ENCODE data around the gene COL23A1.

COL23A1 gene

GRCh38 chr5:178431063-178431781 lies 159.0 kb downstream of the COL23A1 start:
- no peak for DNase-seq

GRCh38 chr5:178430186-178431062 lies 159.8 kb downstream of the COL23A1 start:
- no peak for DNase-seq

DNA sequence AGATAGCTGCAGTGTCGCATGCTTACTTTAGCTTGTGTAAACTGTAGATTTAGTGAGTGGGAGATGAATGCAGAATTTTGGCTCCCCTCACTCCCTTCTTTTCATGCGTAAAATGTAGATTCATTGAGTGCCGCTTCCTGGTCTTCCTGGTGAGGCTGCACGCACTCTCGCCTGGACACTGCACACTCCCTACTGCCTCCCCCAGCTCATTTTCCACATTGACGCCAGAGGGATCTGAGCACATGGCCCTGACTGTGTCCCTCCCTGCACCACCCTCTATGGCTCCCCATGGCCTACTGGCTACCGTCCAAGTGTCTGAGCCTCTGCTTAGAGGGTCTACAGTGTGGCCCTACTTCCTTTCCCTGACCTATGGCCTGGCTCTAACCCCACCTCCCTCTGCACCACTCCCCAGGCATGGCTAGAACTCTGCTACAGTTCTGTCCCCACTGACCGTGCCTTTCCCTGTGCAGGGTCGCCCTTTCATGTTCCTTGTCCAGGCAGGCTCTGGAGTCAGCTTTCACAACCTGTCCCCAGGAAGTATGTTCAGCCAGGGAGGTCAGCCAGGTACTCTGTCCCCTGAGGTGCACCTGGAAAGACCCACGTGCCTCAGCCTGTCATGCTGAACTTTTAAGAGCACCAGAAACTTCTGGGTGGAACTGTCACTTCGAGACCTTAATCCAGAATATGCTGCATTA lies 160.6 kb downstream of the COL23A1 start:
- no peak for DNase-seq

DNA sequence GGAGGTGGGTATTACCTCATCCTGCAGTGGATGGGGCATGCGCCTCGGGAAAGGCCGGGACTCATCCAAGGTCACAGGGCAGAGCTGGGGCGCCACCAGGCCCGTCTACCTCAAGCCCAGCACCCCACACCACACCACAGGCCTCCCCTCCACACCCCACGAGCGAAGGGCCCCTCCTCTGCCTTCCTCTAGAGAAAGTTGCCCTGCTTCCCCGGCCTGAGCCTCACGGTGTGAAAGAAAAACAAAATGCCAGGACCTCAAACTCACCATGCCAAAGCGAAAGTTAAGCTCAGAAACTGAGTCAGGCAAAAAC lies 161.1 kb downstream of the COL23A1 start:
- no peak for DNase-seq

DNA sequence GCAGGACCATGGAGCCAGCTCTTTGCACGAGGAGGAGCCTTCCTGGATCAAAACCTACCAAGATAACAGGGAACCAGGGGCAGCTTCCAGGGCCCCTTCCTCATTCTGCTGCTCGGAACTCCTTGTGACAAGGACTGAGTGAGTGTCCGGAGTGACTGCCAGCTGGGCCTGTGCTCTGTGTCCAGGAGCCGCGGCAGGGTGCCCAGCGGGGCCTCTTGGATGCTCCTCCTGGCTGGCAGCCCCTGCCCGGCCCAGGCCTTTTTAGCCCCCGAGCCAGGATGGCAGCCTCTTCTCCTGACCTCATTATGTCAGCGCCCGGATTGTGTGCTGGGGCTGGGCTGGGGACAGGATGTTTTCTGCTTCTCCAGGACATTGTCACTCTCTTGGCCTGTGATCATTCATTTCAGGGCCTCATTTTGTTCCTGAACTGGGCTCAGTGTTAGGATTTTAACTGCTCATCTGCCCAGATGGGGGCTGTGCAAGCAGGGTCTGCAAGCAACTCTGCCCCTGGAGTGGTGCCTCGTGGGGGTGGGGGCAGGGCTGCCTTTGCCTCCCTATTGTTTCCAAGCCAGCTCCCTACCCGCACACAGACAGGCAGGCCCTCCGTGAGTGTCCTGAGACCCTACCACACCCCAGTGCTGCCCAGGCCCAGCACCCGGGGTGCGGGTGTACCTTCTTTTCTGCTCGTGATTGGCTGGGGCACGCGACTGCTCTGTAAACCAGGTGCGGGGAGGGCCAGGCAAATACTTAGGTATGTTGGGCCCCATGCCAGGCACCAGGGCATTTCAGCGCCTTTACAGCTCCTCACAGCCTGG lies 161.6 kb downstream of the COL23A1 start:
- DNase-seq = no peak

- no peak for DNase-seq
These were observed 162.5 kb downstream of the COL23A1 start for GRCh38 chr5:178427576-178428197.

DNA sequence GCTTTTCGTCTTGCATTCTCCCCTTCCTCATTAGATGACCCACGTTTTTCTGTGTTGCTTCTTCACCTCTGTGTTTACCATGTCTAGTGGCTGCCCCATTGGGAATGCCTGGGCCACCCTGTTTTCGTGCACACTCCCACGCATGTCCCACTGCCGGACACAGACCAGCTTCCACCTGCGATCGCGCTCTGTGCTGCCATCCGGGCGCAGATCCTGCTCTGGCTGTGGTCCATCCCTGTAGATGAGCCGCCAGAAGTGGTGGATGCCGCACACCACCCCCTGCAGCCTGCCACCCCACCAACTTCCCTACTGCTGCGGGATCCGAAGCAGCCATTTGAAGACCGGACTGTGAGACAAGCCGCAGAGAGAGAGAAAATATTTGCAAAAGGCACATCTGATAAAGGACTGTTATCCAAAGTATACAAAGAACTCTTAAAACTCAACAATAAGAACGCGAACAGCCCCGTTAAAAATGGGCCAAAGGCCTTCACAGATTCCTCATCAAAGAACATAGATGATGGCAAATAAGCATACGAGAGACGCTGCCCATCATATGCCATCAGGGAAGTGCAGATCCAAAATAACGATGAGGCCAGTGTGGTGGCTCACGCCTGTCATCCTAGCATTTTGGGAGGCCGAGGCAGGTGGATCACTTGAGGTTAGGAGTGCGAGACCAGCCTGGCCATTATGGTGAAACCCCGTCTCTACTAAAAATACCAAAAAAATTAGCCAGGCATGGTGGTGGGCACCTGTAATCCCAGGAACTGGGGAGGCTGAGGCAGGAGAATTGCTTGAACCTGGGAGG lies 163.7 kb downstream of the COL23A1 start:
- DNase-seq = no peak

DNA sequence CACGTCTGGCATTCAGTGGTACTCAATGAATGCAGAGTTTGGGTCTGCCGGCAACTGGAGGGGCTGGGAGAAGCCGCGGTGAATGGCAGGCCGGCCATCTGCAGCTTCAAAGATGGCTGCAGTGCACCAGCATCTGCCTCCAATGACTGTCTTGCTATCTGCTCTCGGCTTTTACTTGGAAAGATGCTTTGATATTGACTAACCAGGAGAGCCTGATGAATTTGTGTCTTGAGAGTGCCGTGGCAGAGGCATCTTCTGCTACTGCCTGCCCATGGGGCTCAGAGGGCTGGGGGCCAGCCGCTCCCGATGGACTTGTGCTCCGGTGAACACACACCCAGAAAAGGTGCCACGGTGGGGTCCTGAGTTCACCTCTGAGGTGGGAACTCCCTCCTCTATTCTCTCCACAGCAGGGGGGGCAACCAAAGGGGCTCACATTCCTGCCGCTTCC lies 164.5 kb downstream of the COL23A1 start:
- no peak for DNase-seq

- no peak for DNase-seq
These were observed 165.4 kb downstream of the COL23A1 start for GRCh38 chr5:178424810-178425177.

GRCh38 chr5:178423901-178424809 lies 166.0 kb downstream of the COL23A1 start:
- no peak for DNase-seq

DNA sequence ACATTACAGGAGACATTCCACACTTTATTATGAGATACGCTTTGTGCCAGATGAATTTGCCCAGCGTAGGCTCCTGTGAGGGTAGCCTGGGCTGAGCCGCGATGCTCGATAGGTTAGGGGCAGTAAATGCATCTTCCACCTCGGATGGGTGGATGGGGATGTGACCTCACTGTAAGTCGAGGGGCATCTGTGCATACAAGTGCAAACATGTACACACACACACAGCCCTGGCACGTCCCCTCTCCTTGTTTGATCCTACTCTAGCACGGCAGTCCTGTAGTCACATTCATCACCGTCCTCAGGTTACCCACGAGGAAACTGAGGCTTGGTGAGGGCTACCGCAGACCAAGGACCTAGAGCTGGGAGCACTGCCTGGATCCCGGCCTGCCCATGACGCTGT lies 166.8 kb downstream of the COL23A1 start:
- no peak for DNase-seq

DNA sequence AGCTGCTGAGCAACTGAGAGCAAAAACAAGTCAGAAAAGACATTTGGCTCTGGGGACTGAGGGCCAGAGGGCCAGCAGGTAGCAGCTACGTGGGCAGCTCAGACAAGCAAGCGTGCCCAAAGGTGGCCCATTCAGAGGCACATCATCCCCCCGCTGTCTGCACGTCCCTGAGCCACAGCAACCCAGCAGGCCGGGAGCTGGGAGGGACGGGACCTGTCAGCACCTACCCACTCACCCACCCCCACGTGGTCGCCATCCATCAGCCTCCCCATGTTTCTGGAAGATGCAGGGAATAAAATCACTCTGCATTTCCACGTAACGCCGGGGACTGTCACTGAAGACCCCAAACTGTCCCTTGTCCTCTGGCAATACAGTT lies 167.8 kb downstream of the COL23A1 start:
- no peak for DNase-seq

GRCh38 chr5:178421699-178422399 lies 168.3 kb downstream of the COL23A1 start:
- DNase-seq = no peak

- no peak for DNase-seq
These were observed 169.1 kb downstream of the COL23A1 start for GRCh38 chr5:178421128-178421527.

- DNase-seq = no peak
These were observed 169.8 kb downstream of the COL23A1 start for GRCh38 chr5:178420354-178420781.

DNA sequence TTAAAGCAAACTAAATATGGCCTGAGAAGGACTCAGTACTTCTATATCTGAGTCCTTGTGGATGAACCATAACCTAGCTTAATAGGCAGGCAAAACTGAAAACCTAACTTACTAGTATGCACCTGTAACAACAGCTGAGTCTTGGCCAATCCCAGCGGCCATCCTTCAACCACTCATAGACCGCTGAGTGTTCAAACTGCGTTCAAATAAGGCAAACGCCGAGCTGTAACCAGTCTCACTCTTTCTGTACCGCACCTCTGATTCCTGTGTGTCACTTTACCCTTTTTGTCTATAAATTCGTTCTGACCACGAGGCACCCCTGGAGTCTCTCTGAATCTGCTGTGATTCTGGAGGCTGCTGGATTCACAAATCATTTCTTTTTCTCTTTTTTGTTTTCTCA lies 170.5 kb downstream of the COL23A1 start:
- no peak for DNase-seq

GRCh38 chr5:178419196-178419595 lies 171.0 kb downstream of the COL23A1 start:
- DNase-seq = no peak

DNA sequence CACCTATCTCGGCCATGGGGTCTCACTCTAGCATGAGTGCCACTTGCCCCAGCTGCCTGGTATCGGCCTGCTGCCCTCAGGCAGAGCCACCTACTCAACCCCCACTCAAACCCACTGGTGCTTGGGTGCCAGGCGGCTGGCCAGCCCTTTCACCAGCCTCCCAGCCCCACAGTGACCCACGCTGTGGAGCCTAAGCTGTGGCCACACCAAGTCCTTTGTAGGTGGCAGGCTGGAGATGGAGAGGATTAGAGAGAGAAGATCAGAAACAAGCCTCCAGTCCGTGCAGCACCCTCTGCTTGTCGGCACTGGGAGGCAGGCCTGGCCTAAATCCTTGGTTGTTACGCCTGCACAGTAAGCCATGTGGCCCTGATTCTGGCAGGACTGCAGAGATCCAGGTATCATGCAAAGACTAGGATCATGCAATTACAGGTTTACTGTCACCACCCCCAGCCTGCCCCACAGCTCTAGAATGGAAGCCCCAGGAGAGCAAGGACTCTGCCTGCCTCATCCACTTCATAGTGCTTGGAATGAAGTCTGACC lies 171.7 kb downstream of the COL23A1 start:
- DNase-seq = no peak

DNA sequence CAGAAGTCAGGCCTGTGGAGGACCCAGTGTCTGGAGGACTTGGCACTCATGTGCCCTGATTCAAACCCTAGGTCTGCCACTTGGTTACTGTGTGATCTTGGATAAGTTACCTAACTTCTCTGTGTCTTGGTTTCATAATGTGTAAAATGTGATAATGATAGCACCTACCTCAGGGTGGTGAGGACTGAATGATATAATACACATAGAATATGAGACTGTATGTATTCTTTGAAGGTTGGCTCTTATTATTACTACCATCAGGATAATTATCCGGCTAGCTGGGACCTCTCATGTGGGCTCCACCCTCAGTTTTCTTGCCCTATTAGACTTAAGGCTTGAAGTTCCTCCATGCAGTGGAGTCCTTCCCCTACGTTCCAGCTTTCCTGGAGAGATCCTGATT lies 172.2 kb downstream of the COL23A1 start:
- no peak for DNase-seq
